GM19468 (cell line): ENCODE measurements around the gene TMEM17.

Experiments used
- ATAC-seq: cut with Tn5 transposase; IDR thresholded peaks from one replicate; pipeline ENCODE4 v1.9.1; 2021; ENCODE audit warnings: mild to moderate bottlenecking, moderate library complexity, moderate number of reproducible peaks; ENCODE audit not compliant: unreplicated experiment; ENCODE audit errors: extremely low read depth

TMEM17 gene

GRCh38 chr2:62459106-62459505 lies 46.9 kb downstream of the TMEM17 start:
- ATAC-seq: no peak

GRCh38 chr2:62458671-62459081 lies 47.3 kb downstream of the TMEM17 start:
- no peak for ATAC-seq

DNA sequence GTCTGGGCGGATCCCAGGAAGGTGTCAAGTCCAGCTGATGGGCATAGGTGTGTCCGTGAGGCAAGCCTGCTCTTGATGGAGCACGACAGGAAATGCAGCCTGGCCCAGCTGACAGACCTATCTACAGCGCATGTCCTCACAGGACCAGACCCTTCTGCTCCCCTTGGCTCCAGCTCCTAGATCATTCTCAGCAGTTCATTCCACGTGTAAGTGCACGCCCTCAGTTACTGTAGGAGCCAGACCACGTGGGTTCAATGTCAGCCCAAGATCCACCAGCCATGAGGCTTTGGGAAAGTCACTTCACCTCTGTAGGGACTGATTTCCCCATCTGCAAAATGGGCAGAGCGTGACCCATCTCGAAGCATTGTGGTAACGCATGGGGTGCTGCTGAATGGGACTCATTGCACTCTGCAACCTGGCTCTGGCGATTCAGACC lies 47.8 kb downstream of the TMEM17 start:
- no peak for ATAC-seq

- no peak for ATAC-seq
Observed at GRCh38 chr2:62457556-62457955, 48.4 kb downstream of the TMEM17 start.

GRCh38 chr2:62456721-62457539 lies 49.1 kb downstream of the TMEM17 start:
- peak; percentile 52 for ATAC-seq

DNA sequence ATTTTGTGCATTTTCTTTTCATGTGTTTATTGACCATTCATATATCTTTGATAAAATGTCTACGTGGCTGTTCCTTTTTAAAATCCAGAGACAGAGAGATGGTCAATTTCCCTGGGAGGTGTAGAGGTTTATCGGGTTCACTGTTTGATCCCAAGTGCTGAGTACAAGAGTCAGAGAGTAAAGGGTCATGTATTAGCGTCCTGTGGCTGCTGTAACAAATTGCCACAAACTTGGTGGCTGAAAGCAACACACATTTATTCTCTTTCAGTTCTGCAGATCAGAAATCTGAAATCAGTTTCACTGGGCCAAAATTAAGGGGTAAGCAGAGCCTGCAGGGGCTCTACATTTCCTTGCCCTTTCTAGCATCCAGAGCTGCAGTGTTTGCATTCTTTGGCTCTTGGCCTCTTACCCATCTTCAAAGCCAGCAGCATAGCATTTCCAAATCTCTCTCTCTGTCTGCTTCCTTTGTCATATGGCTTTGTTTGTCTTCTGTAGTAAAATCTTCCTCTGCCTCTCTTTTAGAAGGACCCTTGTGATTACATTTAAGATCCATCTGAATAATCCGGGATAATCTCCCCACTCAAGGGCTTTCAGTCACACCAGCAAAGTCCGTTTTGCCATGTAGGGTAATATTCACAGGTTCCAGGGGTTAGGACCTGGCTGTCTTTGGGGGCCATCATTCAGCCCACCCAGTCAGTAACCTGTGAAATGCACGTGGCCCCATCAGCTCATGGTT lies 49.9 kb downstream of the TMEM17 start:
- no peak for ATAC-seq

GRCh38 chr2:62453955-62454354 lies 52.0 kb downstream of the TMEM17 start:
- ATAC-seq: no peak

DNA sequence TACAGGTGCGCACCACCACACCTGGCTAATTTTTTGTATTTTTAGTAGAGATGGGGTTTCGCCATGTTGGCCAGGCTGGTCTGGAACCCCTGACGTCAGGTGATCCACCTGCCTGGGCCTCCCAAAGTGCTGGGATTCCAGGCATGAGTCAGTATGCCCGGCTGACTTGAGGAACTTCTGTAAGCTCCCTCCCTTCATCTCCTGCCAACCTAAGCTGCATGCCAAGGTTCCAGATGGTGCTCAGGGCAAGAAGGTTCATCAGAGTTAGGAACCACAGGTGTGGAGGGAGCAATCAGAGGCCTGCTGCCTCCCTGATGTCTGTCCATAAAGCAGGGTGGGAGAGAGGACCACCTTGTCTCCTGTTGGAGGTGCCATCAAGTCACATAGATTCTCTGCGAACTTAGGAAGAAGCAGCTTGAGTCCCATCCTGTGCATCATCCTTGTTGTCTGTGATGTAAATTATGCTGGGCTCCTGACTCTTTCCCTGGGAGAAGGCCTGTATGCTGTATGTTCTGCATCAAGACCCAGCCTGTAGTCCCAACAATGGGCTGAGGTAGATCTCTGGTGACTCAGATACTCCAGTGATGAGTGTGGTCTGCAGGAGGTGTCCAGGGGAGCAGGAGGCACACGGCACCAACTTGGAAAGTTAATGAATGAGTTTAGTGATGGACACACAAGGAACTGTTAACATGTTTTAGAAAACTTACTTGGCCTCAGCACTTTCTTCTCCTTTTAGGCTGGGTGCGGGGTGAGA lies 53.1 kb downstream of the TMEM17 start:
- ATAC-seq: no peak

DNA sequence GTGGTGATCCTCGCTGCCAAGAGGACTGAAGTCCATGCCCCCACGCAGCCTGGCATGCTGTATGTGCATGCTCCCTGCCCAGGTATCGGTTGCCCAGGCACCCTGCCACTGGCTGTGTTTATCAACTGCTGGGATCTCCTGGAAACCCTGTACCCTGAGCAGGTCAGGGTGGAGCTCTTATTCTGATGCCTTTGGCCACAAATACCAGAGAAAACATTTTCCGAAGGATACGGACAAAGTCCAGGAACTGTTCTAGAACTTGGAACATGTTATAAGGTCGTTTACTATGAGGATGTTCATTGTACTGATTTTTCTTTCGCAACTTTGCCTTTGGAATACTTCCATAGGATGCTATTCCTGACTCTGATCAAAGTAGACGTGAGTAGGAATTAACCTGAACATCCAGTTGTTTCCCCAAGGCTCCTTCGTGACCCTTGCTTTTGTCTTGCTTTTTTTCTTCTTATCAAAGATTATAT lies 55.2 kb downstream of the TMEM17 start:
- no peak for ATAC-seq
